ENCODE data around the gene STOML1. TPM values are rescaled to one million over a fixed set of nuclear protein-coding genes. Genes with fewer than 3 reads are reported as not detected.
"Not testable (repeated sequence)": the region's sequence is repeated elsewhere in the genome, so short reads cannot be mapped to it uniquely, and the experiment has no call there.

STOML1 gene
- total RNA-seq, 1 experiment from 2014 or later = 21.1 TPM

DNA sequence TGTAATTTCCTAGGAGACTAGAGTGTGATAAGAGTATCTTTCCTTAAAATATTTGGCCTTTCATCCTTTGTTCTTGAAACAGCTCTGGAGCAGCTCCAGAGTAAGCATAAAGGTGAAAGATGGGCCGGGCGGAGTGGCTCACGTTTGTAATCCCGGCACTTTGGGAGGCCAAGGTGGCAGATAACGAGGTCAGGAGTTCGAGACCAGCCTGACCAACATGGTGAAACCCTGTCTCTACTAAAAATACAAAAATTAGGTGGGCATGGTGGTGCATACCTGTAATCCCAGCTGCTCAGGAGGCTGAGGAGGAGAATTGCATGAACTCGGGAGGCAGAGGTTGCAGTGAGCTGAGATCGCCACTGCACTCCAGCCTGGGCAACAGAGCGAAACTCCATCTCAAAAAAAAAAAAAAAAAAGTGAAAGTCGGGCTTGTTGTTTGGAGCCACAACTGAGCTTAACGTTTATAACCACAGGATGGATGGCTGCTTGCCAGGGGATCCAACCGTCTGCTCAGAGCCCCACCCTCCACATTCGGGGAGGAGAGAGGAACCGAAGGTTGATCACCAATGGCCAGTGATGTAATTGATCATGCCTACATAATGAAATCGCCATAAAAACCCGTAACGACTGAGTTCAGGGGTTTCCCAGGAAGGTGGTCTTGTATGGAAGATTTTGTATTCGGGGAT is 16.5 kb downstream of the STOML1 start:
- H3K27me3 ChIP-seq (replicated peaks); H3K36me3 ChIP-seq; H3K9me3 ChIP-seq (replicated peaks); H3K4me1 ChIP-seq (replicated peaks); DNase-seq (ENCODE audit: low read depth in 1 of 2, low spot score in 2 of 2); H3K4me3 ChIP-seq; H3K27ac ChIP-seq: not testable (repeated sequence)

DNA sequence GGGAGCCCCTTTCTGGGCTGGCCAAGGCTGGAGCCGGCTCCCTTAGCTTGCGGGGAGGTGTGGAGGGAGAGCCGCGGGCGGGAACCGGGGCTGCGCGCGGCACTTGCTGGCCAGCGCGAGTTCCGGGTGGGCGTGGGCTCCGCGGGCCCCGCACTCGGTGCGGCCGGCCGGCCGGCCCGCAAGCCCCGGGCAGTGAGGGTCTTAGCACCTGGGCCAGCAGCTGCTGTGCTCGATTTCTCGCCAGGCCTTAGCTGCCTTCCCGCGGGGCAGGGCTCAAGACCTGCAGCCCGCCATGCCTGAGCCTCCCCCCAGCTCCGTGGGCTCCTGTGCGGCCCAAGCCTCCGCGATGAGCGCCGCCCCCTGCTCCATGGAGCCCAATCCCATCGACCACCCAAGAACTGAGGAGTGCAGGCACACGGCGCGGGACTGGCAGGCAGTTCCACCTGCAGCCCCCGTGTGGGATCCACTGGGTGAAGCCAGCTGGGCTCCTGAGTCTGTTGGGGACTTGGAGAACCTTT is 18.4 kb downstream of the STOML1 start:
- H3K36me3 ChIP-seq; H3K27me3 ChIP-seq (replicated peaks): not testable (repeated sequence)

DNA sequence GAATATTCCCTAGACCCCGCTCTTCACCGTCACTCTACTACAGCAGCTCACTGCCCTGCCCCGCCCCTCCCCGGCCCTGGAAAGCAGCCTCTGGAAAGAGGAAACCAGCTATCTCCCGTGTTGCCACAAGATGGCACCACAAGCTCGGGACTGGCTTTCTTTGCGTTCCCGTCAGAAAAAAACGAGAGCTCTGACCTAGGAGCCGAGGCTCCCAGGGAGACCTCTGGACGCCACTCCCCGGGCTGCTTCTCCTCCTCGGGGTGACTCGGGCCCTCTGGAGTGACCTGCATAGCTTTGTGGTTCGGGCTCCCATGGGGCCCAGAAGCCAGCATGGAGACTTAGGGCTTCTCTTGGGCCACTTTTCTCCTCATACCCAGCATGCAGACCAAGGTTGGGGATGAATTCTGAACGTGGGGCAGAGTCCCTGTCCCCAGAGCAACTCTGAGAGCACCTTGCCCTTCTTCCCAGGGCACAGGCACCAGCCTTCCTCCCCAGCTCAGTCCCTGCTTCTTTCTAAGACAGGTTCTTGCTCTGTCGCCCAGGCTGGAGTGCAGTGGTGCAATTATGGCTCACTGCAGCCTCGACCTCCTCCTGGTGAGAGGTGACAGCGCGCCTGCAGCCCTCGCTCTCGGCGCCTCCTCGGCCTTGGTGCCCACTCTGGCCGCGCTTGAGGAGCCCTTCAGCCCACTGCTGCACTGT is 19.0 kb downstream of the STOML1 start:
- no peaks in the 10 kb centered on the region for H3K9me3 ChIP-seq (replicated peaks)
- H3K36me3 ChIP-seq = no peaks in the 10 kb centered on the region
- DNase-seq (ENCODE audit: low read depth in 1 of 2, low spot score in 2 of 2) = peak; percentile 84 to 85
- H3K4me1 ChIP-seq (replicated peaks) = peaks cover 10% of the 10 kb centered on the region
- H3K4me3 ChIP-seq = no peak overlapping the region
- H3K27ac ChIP-seq = no peak overlapping the region
- no peaks in the 10 kb centered on the region for H3K27me3 ChIP-seq (replicated peaks)

More for the DNA sequence above, 18.4 kb downstream of the STOML1 start:
- not testable (repeated sequence) for H3K4me1 ChIP-seq (replicated peaks); H3K9me3 ChIP-seq (replicated peaks); H3K4me3 ChIP-seq; H3K27ac ChIP-seq; DNase-seq (ENCODE audit: low read depth in 1 of 2, low spot score in 2 of 2)

DNA sequence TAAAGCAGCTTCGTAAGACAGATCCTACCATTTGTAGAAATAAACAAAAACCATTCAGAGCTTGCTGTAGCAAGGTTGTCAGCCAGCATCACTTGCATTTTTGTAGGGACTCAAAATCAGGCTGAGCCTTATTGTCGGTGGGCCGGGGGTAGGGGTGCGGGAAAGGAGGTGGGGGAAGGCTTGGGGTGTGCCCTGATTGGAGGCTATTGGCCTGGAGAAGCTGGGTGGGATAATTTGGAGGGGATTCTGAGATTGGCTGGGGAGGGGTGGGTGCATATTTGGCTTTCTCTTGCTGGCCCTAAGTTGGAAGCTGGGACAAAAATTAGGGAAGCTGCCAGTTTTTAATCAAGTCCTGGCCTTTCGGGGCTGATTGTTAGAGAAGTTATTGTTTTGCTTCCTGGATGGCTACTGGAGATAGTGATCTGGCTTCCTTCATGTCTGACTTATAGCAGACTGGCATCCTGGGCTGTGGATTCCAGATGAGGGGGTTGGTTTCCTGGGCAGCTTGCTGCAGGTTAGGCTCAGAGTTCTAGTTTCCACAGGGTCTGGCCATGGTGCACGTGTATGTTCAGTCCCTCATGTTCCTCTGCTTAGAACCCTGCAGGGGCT is 22.8 kb downstream of the STOML1 start:
- H3K27ac ChIP-seq = no peak overlapping the region
- no peaks in the 10 kb centered on the region for H3K9me3 ChIP-seq (replicated peaks)
- H3K27me3 ChIP-seq (replicated peaks) = no peaks in the 10 kb centered on the region

DNA sequence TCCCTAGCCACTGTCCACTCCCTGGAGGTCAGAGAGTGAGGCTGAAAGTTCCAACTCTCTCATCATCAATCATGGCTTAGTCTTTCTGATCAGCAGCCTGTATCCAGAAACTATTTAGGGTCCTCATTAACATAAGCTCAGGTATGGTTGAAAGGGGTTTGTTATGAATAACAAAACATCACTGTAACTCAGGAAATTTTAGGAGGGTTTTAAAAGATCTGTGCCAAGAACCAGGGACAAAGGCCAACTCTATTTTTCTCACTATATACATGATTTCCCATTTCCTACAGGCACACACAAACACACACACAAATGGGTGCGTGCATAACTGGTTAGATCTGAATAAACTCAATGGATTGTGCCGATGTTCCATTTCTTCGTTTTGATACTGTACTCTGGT is 23.6 kb downstream of the STOML1 start:
- DNase-seq (ENCODE audit: low read depth in 1 of 2, low spot score in 2 of 2) = no peak
- Histone ChIP-seq H3K27me3 (replicated peaks) (no peaks in the 10 kb centered on the region), H3K4me1 (replicated peaks) (peaks cover 31% of the 10 kb centered on the region), H3K36me3 (no peaks in the 10 kb centered on the region), H3K4me3 (no peak overlapping the region), H3K27ac (no peak overlapping the region), H3K9me3 (replicated peaks) (no peaks in the 10 kb centered on the region)

More for the DNA sequence above, 22.8 kb downstream of the STOML1 start:
- Histone ChIP-seq H3K4me1 (replicated peaks) (peaks cover 32% of the 10 kb centered on the region), H3K36me3 (no peaks in the 10 kb centered on the region), H3K4me3 (no peak overlapping the region)
- no peak for DNase-seq (ENCODE audit: low read depth in 1 of 2, low spot score in 2 of 2)

DNA sequence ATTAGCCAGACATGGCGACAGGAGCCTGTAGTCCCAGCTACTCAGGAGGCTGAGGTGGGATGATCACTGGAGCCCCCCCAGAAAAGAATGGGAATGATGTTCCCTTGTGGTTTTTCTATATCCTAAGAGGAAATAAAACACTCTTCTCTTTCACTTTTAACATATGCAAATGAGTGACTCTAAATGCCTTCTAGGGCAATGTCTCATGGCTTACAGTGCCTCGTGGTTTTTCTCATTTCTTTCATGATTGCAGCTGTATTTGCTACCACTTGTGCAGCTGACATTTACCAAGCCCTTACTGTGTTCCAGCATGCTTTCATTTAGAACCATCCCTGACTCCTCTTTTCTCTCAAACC is 26.4 kb downstream of the STOML1 start:
- no peak for DNase-seq (ENCODE audit: low read depth in 1 of 2, low spot score in 2 of 2)
- H3K27ac ChIP-seq = no peak overlapping the region
- no peaks in the 10 kb centered on the region for H3K27me3 ChIP-seq (replicated peaks)
- H3K4me1 ChIP-seq (replicated peaks) = peaks cover 22% of the 10 kb centered on the region
- no peaks in the 10 kb centered on the region for H3K9me3 ChIP-seq (replicated peaks)
- no peaks in the 10 kb centered on the region for H3K36me3 ChIP-seq
- H3K4me3 ChIP-seq = no peak overlapping the region

DNA sequence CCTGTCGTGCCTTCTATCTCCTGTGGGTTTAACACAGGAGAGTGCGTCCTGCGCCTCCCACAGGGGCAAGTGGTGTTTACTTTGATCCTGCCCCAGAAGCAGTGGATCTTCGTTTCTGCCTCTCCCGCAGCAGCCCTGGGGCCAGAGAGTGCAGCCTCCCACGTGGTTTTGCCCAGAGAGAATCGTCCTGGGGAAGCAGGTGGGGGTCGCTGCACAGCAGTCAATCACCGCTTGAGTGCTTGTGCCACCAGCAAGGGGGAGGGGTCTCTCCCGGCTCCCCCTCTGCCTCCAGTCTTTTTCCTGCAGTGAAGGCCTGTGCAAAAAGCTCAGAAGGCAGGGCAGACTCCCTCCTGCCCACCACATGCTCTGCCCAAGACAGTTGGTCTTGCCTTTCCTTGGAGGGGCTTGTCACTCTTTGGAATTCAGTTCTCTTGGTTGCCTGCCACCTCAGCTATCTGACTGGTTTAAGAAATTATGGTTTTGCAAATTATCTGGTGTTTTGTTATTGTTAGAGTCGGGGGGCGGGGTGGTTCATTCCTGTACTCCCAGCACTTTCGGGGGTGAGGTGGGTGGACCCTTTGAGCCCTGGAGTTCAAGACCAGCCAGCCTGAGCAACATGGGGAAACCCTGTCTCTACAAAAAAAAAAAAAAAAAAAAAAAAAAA is 26.9 kb downstream of the STOML1 start:
- Histone ChIP-seq H3K27ac (no peak overlapping the region), H3K4me1 (replicated peaks) (peaks cover 24% of the 10 kb centered on the region), H3K9me3 (replicated peaks) (no peaks in the 10 kb centered on the region), H3K4me3 (no peak overlapping the region), H3K27me3 (replicated peaks) (no peaks in the 10 kb centered on the region), H3K36me3 (no peaks in the 10 kb centered on the region)
- no peak for DNase-seq (ENCODE audit: low read depth in 1 of 2, low spot score in 2 of 2)

- peak; percentile 80 for DNase-seq (ENCODE audit: low read depth in 1 of 2, low spot score in 2 of 2)
- H3K4me1 ChIP-seq (replicated peaks) = peaks cover 29% of the 10 kb centered on the region
- H3K36me3 ChIP-seq = no peaks in the 10 kb centered on the region
- no peaks in the 10 kb centered on the region for H3K27me3 ChIP-seq (replicated peaks)
- no peaks in the 10 kb centered on the region for H3K9me3 ChIP-seq (replicated peaks)
- H3K4me3 ChIP-seq = no peak overlapping the region
- no peak overlapping the region for H3K27ac ChIP-seq
Observed at GRCh38 chr15:73964736-73965093, 27.4 kb downstream of the STOML1 start.

GRCh38 chr15:73962433-73962832 is 29.7 kb downstream of the STOML1 start:
- H3K27me3 ChIP-seq (replicated peaks) = no peaks in the 10 kb centered on the region
- no peak overlapping the region for H3K27ac ChIP-seq
- H3K36me3 ChIP-seq = no peaks in the 10 kb centered on the region
- peaks cover 52% of the 10 kb centered on the region for H3K4me1 ChIP-seq (replicated peaks)
- H3K9me3 ChIP-seq (replicated peaks) = no peaks in the 10 kb centered on the region
- DNase-seq (ENCODE audit: low read depth in 1 of 2, low spot score in 2 of 2) = no peak
- H3K4me3 ChIP-seq = no peak overlapping the region

- H3K27ac ChIP-seq; H3K4me3 ChIP-seq; H3K9me3 ChIP-seq (replicated peaks); H3K36me3 ChIP-seq; H3K27me3 ChIP-seq (replicated peaks): not testable (repeated sequence)
- DNase-seq (ENCODE audit: low read depth in 1 of 2, low spot score in 2 of 2) = peak in 1 of 2 experiments; percentile 30
- peaks cover 59% of the 10 kb centered on the region for H3K4me1 ChIP-seq (replicated peaks)
Observed at GRCh38 chr15:73960472-73961070, 31.5 kb downstream of the STOML1 start.

- no peaks in the 10 kb centered on the region for H3K9me3 ChIP-seq (replicated peaks)
- DNase-seq (ENCODE audit: low read depth in 1 of 2, low spot score in 2 of 2) = no peak
- no peak overlapping the region for H3K27ac ChIP-seq
Observed at GRCh38 chr15:73959801-73960200, 32.3 kb downstream of the STOML1 start.

DNA sequence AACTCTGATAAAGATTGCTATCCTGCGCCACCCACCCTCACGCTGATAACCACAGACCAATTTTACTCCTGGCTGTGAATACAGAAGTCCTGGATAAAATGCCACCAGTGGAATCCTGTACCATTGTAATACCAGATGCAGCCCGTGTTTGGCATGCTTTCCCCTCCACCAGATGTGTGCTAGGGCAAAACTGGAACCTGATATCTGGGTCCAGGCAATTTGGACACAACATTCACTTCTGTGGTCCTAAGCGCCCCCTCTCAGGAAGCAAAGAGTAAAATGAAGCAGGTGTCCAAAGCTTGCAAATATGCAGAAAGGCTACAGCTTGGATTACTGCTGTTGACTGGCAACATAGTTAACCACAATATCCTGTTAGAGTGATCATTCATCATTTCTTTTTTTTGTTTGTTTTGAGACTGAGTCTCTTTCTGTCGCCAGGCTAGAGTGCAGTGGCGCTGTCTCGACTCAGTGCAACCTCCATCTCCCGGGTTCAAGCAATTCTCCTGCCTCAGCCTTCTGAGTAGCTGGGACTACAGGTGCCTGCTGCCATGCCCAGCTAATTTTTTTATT is 33.0 kb downstream of the STOML1 start:
- DNase-seq (ENCODE audit: low read depth in 1 of 2, low spot score in 2 of 2) = peak in 1 of 2 experiments; percentile 18
- no peaks in the 10 kb centered on the region for H3K9me3 ChIP-seq (replicated peaks)
- H3K27ac ChIP-seq = no peak overlapping the region

More at GRCh38 chr15:73959801-73960200, 32.3 kb downstream of the STOML1 start:
- no peak overlapping the region for H3K4me3 ChIP-seq
- H3K36me3 ChIP-seq = no peaks in the 10 kb centered on the region
- peaks cover 52% of the 10 kb centered on the region for H3K4me1 ChIP-seq (replicated peaks)
- H3K27me3 ChIP-seq (replicated peaks) = no peaks in the 10 kb centered on the region

DNA sequence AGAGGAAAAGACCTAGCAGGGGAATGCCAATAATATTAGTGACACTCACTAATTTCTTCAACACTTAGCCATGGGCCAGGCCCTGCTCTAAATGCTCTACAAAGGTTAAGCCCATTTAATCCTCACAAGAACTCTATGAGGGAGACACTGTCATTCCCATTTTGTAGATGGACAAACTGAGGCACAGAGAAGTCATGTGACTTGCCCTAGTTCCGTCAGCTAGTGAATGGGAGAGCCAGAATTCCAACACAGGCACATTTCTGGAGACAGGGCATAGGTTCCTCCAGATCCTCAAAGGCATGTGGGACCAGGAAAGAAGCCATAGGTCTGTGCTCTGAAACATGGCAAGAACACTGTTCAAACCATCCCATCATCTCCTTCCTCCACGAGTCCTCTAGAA is 34.3 kb downstream of the STOML1 start:
- Histone ChIP-seq H3K27ac (no peak overlapping the region), H3K9me3 (replicated peaks) (no peaks in the 10 kb centered on the region), H3K36me3 (no peaks in the 10 kb centered on the region), H3K4me1 (replicated peaks) (peaks cover 49% of the 10 kb centered on the region), H3K27me3 (replicated peaks) (no peaks in the 10 kb centered on the region), H3K4me3 (no peak overlapping the region)
- DNase-seq (ENCODE audit: low read depth in 1 of 2, low spot score in 2 of 2) = no peak

More for the DNA sequence above, 33.0 kb downstream of the STOML1 start:
- no peak overlapping the region for H3K4me3 ChIP-seq
- H3K36me3 ChIP-seq = no peaks in the 10 kb centered on the region
- no peaks in the 10 kb centered on the region for H3K27me3 ChIP-seq (replicated peaks)
- peaks cover 49% of the 10 kb centered on the region for H3K4me1 ChIP-seq (replicated peaks)

Data from SJSA1 (cell line).